Measurements from ENCODE around the gene PREX1. TPM values are rescaled to one million over a fixed set of nuclear protein-coding genes. Genes with fewer than 3 reads are reported as not detected.

PREX1 gene
- total and polyA plus RNA-seq, 2 experiments from 2014 or later: 2.4 to 10.3 TPM

DNA sequence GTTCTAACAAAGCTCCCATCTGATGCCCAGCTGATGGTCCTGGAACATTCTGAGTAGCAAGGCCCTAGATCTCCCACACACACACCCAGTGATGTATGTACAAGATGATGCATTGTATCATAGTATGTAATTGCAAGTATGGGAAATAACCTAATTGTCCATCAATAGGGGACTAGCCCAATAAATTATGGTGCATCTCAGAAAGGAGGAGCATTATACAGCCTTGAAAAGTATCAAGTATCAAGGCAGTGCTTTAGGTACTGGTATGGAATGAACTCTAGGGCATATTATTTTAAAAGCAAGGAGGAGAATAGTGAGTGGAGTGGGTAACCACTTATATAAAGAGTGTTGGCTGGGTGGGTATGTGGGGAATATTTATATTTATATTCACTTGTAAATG, 24.8 kb upstream of the PREX1 start:
- H3K9me3 Mint-ChIP-seq: no peaks in the 10 kb centered on the region
- H3K4me1 Mint-ChIP-seq: peaks cover 4% of the 10 kb centered on the region; the same call in 2 of the 3 replicates
- Histone ChIP-seq H3K36me3 (ENCODE audit: insufficient read depth) (no peaks in the 10 kb centered on the region), H2AFZ (no peak overlapping the region), H4K20me1 (replicated peaks; ENCODE audit: insufficient read depth) (no peaks in the 10 kb centered on the region), H3K4me2 (no peak overlapping the region), H3K79me2 (replicated peaks; ENCODE audit: insufficient read depth) (no peaks in the 10 kb centered on the region), H3K9me2 (ENCODE audit: insufficient read depth) (no peaks in the 10 kb centered on the region), H3K27ac (ENCODE audit: low read depth) (no peak overlapping the region), H3K4me3 (no peak overlapping the region), H3K4me1 (ENCODE audit: insufficient read depth) (no peaks in the 10 kb centered on the region), H3F3A (replicated peaks; ENCODE audit: low read depth) (no peaks in the 10 kb centered on the region), H3K27me3 (ENCODE audit: insufficient read depth) (no peaks in the 10 kb centered on the region)
- DNase-seq (ENCODE audit: low spot score) (no peak), ATAC-seq (no peak)
- no peak overlapping the region for H3K4me3 Mint-ChIP-seq
- H3K27me3 Mint-ChIP-seq (ENCODE audit: insufficient read depth, low read depth, poor library complexity): no peaks in the 10 kb centered on the region
- no peak overlapping the region for H3K27ac Mint-ChIP-seq
- H3K36me3 Mint-ChIP-seq (ENCODE audit: low read depth): no peaks in the 10 kb centered on the region
- no peak for TF ChIP-seq POLR2AphosphoS5 (IDR thresholded peaks at IDR 0.05; ENCODE audit: low read depth)
- TF ChIP-seq, protein P1, sequence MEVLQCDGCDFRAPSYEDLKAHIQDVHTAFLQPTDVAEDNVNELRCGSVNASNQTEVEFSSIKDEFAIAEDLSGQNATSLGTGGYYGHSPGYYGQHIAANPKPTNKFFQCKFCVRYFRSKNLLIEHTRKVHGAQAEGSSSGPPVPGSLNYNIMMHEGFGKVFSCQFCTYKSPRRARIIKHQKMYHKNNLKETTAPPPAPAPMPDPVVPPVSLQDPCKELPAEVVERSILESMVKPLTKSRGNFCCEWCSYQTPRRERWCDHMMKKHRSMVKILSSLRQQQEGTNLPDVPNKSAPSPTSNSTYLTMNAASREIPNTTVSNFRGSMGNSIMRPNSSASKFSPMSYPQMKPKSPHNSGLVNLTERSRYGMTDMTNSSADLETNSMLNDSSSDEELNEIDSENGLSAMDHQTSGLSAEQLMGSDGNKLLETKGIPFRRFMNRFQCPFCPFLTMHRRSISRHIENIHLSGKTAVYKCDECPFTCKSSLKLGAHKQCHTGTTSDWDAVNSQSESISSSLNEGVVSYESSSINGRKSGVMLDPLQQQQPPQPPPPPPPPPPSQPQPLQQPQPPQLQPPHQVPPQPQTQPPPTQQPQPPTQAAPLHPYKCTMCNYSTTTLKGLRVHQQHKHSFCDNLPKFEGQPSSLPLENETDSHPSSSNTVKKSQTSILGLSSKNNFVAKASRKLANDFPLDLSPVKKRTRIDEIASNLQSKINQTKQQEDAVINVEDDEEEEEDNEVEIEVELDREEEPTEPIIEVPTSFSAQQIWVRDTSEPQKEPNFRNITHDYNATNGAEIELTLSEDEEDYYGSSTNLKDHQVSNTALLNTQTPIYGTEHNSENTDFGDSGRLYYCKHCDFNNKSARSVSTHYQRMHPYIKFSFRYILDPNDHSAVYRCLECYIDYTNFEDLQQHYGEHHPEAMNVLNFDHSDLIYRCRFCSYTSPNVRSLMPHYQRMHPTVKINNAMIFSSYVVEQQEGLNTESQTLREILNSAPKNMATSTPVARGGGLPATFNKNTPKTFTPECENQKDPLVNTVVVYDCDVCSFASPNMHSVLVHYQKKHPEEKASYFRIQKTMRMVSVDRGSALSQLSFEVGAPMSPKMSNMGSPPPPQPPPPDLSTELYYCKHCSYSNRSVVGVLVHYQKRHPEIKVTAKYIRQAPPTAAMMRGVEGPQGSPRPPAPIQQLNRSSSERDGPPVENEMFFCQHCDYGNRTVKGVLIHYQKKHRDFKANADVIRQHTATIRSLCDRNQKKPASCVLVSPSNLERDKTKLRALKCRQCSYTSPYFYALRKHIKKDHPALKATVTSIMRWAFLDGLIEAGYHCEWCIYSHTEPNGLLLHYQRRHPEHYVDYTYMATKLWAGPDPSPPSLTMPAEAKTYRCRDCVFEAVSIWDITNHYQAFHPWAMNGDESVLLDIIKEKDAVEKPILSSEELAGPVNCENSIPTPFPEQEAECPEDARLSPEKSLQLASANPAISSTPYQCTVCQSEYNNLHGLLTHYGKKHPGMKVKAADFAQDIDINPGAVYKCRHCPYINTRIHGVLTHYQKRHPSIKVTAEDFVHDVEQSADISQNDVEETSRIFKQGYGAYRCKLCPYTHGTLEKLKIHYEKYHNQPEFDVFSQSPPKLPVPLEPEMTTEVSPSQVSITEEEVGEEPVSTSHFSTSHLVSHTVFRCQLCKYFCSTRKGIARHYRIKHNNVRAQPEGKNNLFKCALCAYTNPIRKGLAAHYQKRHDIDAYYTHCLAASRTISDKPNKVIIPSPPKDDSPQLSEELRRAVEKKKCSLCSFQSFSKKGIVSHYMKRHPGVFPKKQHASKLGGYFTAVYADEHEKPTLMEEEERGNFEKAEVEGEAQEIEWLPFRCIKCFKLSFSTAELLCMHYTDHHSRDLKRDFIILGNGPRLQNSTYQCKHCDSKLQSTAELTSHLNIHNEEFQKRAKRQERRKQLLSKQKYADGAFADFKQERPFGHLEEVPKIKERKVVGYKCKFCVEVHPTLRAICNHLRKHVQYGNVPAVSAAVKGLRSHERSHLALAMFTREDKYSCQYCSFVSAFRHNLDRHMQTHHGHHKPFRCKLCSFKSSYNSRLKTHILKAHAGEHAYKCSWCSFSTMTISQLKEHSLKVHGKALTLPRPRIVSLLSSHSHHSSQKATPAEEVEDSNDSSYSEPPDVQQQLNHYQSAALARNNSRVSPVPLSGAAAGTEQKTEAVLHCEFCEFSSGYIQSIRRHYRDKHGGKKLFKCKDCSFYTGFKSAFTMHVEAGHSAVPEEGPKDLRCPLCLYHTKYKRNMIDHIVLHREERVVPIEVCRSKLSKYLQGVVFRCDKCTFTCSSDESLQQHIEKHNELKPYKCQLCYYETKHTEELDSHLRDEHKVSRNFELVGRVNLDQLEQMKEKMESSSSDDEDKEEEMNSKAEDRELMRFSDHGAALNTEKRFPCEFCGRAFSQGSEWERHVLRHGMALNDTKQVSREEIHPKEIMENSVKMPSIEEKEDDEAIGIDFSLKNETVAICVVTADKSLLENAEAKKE (CRISPR knock-in tag; IDR thresholded peaks at IDR 0.05): no peak
- no peak for TF ChIP-seq ZNF114 (CRISPR knock-in tag; IDR thresholded peaks at IDR 0.05)
- TF ChIP-seq JUNB (IDR thresholded peaks at IDR 0.05; ENCODE audit: unreplicated experiment): no peak

DNA sequence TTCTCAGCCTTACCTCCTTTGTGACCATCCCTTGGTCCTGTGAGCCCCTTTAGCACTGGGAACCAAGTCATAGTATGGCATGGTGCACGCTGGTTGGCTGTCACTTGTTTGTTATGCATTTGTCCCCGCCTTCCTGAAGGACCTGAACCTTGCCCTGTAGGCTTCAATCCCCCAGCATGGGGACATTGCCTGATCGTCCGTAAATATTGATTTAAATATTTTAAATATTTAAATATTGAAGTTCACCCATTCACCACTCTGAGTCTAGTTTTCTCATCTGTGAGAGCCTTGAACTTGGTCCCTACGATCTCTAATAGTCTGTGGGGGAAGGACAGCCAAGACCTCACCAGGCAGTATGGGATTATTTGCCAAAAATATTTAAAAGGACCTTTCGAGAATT, 23.8 kb upstream of the PREX1 start:
- no peaks in the 10 kb centered on the region for H3K27me3 ChIP-seq (ENCODE audit: insufficient read depth)
- H3F3A ChIP-seq (replicated peaks; ENCODE audit: low read depth): no peaks in the 10 kb centered on the region
- H3K4me2 ChIP-seq: no peak overlapping the region
- no peaks in the 10 kb centered on the region for H3K79me2 ChIP-seq (replicated peaks; ENCODE audit: insufficient read depth)
- H2AFZ ChIP-seq: no peak overlapping the region
- H3K4me1 ChIP-seq (ENCODE audit: insufficient read depth): peaks cover 6% of the 10 kb centered on the region
- H3K9me3 Mint-ChIP-seq: no peaks in the 10 kb centered on the region
- H3K4me3 ChIP-seq: no peak overlapping the region
- H3K4me3 Mint-ChIP-seq: no peak overlapping the region
- H3K36me3 ChIP-seq (ENCODE audit: insufficient read depth): no peaks in the 10 kb centered on the region
- H3K27me3 Mint-ChIP-seq (ENCODE audit: insufficient read depth, low read depth, poor library complexity): no peaks in the 10 kb centered on the region
- DNase-seq (ENCODE audit: low spot score) (no peak), ATAC-seq (no peak)
- H3K36me3 Mint-ChIP-seq (ENCODE audit: low read depth): no peaks in the 10 kb centered on the region
- H4K20me1 ChIP-seq (replicated peaks; ENCODE audit: insufficient read depth): no peaks in the 10 kb centered on the region
- no peaks in the 10 kb centered on the region for H3K9me2 ChIP-seq (ENCODE audit: insufficient read depth)
- no peak overlapping the region for H3K27ac Mint-ChIP-seq
- peaks cover 10% of the 10 kb centered on the region; the same call in 2 of the 3 replicates for H3K4me1 Mint-ChIP-seq
- H3K27ac ChIP-seq (ENCODE audit: low read depth): no peak overlapping the region
- TF ChIP-seq, protein P2, sequence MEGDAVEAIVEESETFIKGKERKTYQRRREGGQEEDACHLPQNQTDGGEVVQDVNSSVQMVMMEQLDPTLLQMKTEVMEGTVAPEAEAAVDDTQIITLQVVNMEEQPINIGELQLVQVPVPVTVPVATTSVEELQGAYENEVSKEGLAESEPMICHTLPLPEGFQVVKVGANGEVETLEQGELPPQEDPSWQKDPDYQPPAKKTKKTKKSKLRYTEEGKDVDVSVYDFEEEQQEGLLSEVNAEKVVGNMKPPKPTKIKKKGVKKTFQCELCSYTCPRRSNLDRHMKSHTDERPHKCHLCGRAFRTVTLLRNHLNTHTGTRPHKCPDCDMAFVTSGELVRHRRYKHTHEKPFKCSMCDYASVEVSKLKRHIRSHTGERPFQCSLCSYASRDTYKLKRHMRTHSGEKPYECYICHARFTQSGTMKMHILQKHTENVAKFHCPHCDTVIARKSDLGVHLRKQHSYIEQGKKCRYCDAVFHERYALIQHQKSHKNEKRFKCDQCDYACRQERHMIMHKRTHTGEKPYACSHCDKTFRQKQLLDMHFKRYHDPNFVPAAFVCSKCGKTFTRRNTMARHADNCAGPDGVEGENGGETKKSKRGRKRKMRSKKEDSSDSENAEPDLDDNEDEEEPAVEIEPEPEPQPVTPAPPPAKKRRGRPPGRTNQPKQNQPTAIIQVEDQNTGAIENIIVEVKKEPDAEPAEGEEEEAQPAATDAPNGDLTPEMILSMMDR (conservative IDR thresholded peaks at IDR 0.05; ENCODE audit: low read depth in 2 of 2): no peak
- TF ChIP-seq CREB1 (CRISPR knock-in tag; IDR thresholded peaks at IDR 0.05; ENCODE audit: low read depth) (no peak), ZNF331 (CRISPR knock-in tag; IDR thresholded peaks at IDR 0.05; ENCODE audit: low read depth) (no peak), NANOG (IDR thresholded peaks at IDR 0.05; ENCODE audit: borderline replicate concordance) (no peak), STAT1 (IDR thresholded peaks at IDR 0.05; ENCODE audit: unreplicated experiment) (no peak)
- TF ChIP-seq, protein P3, sequence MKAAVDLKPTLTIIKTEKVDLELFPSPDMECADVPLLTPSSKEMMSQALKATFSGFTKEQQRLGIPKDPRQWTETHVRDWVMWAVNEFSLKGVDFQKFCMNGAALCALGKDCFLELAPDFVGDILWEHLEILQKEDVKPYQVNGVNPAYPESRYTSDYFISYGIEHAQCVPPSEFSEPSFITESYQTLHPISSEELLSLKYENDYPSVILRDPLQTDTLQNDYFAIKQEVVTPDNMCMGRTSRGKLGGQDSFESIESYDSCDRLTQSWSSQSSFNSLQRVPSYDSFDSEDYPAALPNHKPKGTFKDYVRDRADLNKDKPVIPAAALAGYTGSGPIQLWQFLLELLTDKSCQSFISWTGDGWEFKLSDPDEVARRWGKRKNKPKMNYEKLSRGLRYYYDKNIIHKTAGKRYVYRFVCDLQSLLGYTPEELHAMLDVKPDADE (IDR thresholded peaks at IDR 0.05): no peak
- TF ChIP-seq, protein P4, sequence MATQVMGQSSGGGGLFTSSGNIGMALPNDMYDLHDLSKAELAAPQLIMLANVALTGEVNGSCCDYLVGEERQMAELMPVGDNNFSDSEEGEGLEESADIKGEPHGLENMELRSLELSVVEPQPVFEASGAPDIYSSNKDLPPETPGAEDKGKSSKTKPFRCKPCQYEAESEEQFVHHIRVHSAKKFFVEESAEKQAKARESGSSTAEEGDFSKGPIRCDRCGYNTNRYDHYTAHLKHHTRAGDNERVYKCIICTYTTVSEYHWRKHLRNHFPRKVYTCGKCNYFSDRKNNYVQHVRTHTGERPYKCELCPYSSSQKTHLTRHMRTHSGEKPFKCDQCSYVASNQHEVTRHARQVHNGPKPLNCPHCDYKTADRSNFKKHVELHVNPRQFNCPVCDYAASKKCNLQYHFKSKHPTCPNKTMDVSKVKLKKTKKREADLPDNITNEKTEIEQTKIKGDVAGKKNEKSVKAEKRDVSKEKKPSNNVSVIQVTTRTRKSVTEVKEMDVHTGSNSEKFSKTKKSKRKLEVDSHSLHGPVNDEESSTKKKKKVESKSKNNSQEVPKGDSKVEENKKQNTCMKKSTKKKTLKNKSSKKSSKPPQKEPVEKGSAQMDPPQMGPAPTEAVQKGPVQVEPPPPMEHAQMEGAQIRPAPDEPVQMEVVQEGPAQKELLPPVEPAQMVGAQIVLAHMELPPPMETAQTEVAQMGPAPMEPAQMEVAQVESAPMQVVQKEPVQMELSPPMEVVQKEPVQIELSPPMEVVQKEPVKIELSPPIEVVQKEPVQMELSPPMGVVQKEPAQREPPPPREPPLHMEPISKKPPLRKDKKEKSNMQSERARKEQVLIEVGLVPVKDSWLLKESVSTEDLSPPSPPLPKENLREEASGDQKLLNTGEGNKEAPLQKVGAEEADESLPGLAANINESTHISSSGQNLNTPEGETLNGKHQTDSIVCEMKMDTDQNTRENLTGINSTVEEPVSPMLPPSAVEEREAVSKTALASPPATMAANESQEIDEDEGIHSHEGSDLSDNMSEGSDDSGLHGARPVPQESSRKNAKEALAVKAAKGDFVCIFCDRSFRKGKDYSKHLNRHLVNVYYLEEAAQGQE (IDR thresholded peaks at IDR 0.05; ENCODE audit: unreplicated experiment): no peak
